Ovary (tissue), 9 donors: ENCODE measurements around the gene ONECUT3. TPM values are rescaled to one million over a fixed set of nuclear protein-coding genes. Genes with fewer than 3 reads are reported as not detected.

Experiments
- DNase-seq, 5 donors: peaks; one replicate each; pipeline ENCODE4 v3.0.0-alpha.2; 2019 to 2020
- H3K27ac ChIP-seq, 2 donors: fragments of 200-600 bp; one replicate each; pipeline versions ENCODE4 v1.5.1 to v1.8.0; 2019 to 2022
- H3K27me3 ChIP-seq: fragments of 200-600 bp; one replicate; pipeline ENCODE4 v1.8.0; 2022
- H3K36me3 ChIP-seq: fragments of 200-600 bp; sonication (generic); one replicate; pipeline ENCODE4 v1.5.1; 2019
- H3K4me1 ChIP-seq: one replicate; pipeline ENCODE4 v1.8.1; 2013; ENCODE audit warnings: mild to moderate bottlenecking, moderate library complexity; ENCODE audit not compliant: insufficient read depth
- H3K4me3 ChIP-seq: fragments of 200-600 bp; sonication (generic); one replicate; pipeline ENCODE4 v1.5.1; 2017
- H3K9me3 ChIP-seq, 2 donors: fragments of 200-600 bp in 1 of 2; sonication (generic) in 1 of 2; one replicate each; pipeline versions ENCODE4 v1.5.1 to v1.8.1; 2013 to 2019; ENCODE audit warnings: mild to moderate bottlenecking in 1 of 2, moderate library complexity in 1 of 2
- CTCF ChIP-seq, 3 donors: fragments of 450-650 bp in 2 of 3; fragments of 200-600 bp in 1 of 3; IDR thresholded peaks; one replicate each; pipeline versions ENCODE4 v1.5.1 to v1.8.0; 2016 to 2022; ENCODE audit warnings: antibody characterized with exemption in 3 of 3, mild to moderate bottlenecking in 1 of 3
- EP300 ChIP-seq: sonication (generic); formaldehyde crosslinking; IDR thresholded peaks from one replicate; pipeline ENCODE4 v1.6.1; 2017; ENCODE audit warnings: antibody characterized with exemption
- POLR2A ChIP-seq: fragments of 450-650 bp; IDR thresholded peaks from one replicate; pipeline ENCODE4 v1.6.1; 2017; ENCODE audit warnings: antibody characterized with exemption, mild to moderate bottlenecking, moderate library complexity
- WGBS, 3 donors: extraction: QIAGEN DNeasy Blood & Tissue Kit in 1 of 3; methylation state at CpG; one replicate each; pipeline versions ENCODE4 v1.1.5 to v1.1.7; 2013 to 2017; 5-methylcytosine and 5-hydroxymethylcytosine counted together
- intact Hi-C, 4 donors: fragments of 100-400 bp; cut with DNase I; formaldehyde crosslinking; loops; one replicate each; pipeline versions ENCODE4 v1.11.0 to v1.15.1; 2022 to 2023
- polyA plus RNA-seq, 2 donors: library from polyadenylated mRNA; stranded (reverse); fragments of 200-250 nt in 1 of 2; fragments of 350-450 nt in 1 of 2; fragmentation: Illumina TruSeq in 1 of 2; extraction: RNeasy Lipid Tissue Mini Kit (QIAGEN cat#74804) in 1 of 2; gene quantifications; one replicate each; pipeline ENCODE4 v1.2.3, GENCODE V29; 2013 to 2014
- total RNA-seq, 7 donors: library from RNA; depleted of rRNA in 2 of 7; stranded (reverse); fragments of >200 nt in 2 of 7; fragmentation: NEBNext Ultra II Directional in 3 of 7; extraction: Animal tissue kit (Norgen Biotek cat#: 25700) in 3 of 7; gene quantifications; one replicate each; pipeline versions ENCODE4 v1.1.0 to v1.2.4, GENCODE V29; 2016 to 2023
- donor health status: DM: no; HTN: no; CAD: no; lungs with moderate emphysema.
- donor health status: DM: no; HTN: no; CAD: no.
- donor health status: Bipolar disorder and iron deficiency.
- donor health status: DM: yes; HTN: yes; CAD: no.
- donor health status: DM: no; HTN: no; CAD: no.
- donor health status: DM: yes; HTN: yes; CAD: no.

The ONECUT3 gene
- total and polyA plus RNA-seq, 9 donors = 0.05 TPM; not detected in 8

- intact Hi-C loops = no loop called here
- H3K4me3 ChIP-seq = no peak overlapping the region
- TF ChIP-seq CTCF (IDR thresholded peaks at IDR 0.05) (no peak), EP300 (no peak), POLR2A (no peak)
- no peaks in the 10 kb centered on the region for H3K27me3 ChIP-seq
- no peaks in the 10 kb centered on the region for H3K36me3 ChIP-seq
- no peaks in the 10 kb centered on the region for H3K4me1 ChIP-seq
- H3K9me3 ChIP-seq = no peaks in the 10 kb centered on the region
- DNase-seq = no peak
- no peak overlapping the region for H3K27ac ChIP-seq
- 61 to 78% (median 75%) methylated on average over 2 of the region's 2 CpGs for WGBS, 3 donors
Measured at GRCh38 chr19:1713170-1713569, 40.1 kb upstream of the ONECUT3 start.

DNA sequence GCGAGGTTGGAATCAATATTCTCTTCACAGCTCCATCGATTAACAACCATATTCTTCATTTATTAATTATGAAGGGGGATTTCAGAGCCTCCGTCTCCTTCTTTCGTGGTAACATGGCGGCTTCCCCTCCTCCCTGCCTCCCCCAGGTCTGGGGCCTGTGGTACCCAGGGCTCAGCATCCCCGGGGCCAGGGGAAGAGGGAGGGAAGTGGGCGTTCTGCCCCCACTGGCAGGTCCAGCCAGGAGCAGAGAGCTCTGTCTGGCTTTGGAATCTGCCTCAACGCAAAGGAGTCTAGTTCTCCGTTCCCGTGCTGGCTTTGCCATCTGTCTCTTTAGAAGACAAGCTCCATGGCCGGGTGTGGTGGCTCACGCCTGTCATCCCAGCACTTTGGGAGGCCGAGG is 37.8 kb upstream of the ONECUT3 start:
- no peaks in the 10 kb centered on the region for H3K9me3 ChIP-seq
- DNase-seq = no peak
- TF ChIP-seq CTCF (IDR thresholded peaks at IDR 0.05) (no peak), POLR2A (no peak), EP300 (no peak)
- no peaks in the 10 kb centered on the region for H3K4me1 ChIP-seq
- WGBS, 3 donors = 41 to 49% (median 47%) methylated on average over 13 of the region's 13 CpGs
- no peaks in the 10 kb centered on the region for H3K36me3 ChIP-seq
- no peak overlapping the region for H3K4me3 ChIP-seq
- H3K27ac ChIP-seq = no peak overlapping the region
- H3K27me3 ChIP-seq = no peaks in the 10 kb centered on the region
- intact Hi-C loops = no loop called here

GRCh38 chr19:1717200-1717969 is 35.9 kb upstream of the ONECUT3 start:
- intact Hi-C loops = no loop called here
- H3K27me3 ChIP-seq = no peaks in the 10 kb centered on the region
- TF ChIP-seq EP300 (no peak), CTCF (IDR thresholded peaks at IDR 0.05) (no peak), POLR2A (no peak)

GRCh38 chr19:1717970-1718264 is 35.4 kb upstream of the ONECUT3 start:
- Histone ChIP-seq H3K36me3 (no peaks in the 10 kb centered on the region), H3K9me3 (no peaks in the 10 kb centered on the region), H3K27me3 (no peaks in the 10 kb centered on the region), H3K27ac (no peak overlapping the region), H3K4me1 (no peaks in the 10 kb centered on the region), H3K4me3 (no peak overlapping the region)
- intact Hi-C loops = no loop called here
- no peak for DNase-seq
- no peak for TF ChIP-seq CTCF (IDR thresholded peaks at IDR 0.05)
- no peak for TF ChIP-seq EP300
- TF ChIP-seq POLR2A = no peak
- 74 to 92% (median 80%) methylated on average over 1 to 2 of the region's 2 CpGs for whole genome bisulfite sequencing, 3 donors

More at GRCh38 chr19:1717200-1717969, 35.9 kb upstream of the ONECUT3 start:
- Histone ChIP-seq H3K4me3 (no peak overlapping the region), H3K27ac (no peak overlapping the region), H3K9me3 (no peaks in the 10 kb centered on the region), H3K4me1 (no peaks in the 10 kb centered on the region), H3K36me3 (no peaks in the 10 kb centered on the region)
- WGBS, 3 donors = 72 to 84% (median 82%) methylated on average over 1 of the region's 1 CpG
- no peak for DNase-seq
